Mucosa of descending colon (tissue), 3 donors: ENCODE data around the gene CHN2. TPM values are rescaled to one million over a fixed set of nuclear protein-coding genes. Genes with fewer than 3 reads are reported as not detected.

Experiments used
- ATAC-seq: fragments of 200-7000 bp; cut with Tn5 transposase; one replicate; pipeline ENCODE4 v1.9.1; 2020; ENCODE audit warnings: mild to moderate bottlenecking, moderate library complexity
- DNase-seq, 3 donors: peaks; one replicate each; pipeline ENCODE4 v3.0.0-alpha.2; 2020
- H3K36me3 ChIP-seq: fragments of 200-600 bp; one replicate; pipeline ENCODE4 v1.8.0; 2021; ENCODE audit warnings: low read depth, mild to moderate bottlenecking
- H3K4me1 ChIP-seq: fragments of 200-600 bp; one replicate; pipeline ENCODE4 v1.8.0; 2021; ENCODE audit warnings: low read depth, mild to moderate bottlenecking
- H3K4me3 ChIP-seq: fragments of 200-600 bp; one replicate; pipeline ENCODE4 v1.8.0; 2021; ENCODE audit warnings: mild to moderate bottlenecking
- H3K9me3 ChIP-seq: fragments of 200-600 bp; one replicate; pipeline ENCODE4 v1.8.0; 2021; ENCODE audit warnings: mild to moderate bottlenecking
- CTCF ChIP-seq: fragments of 200-600 bp; IDR thresholded peaks from one replicate; pipeline ENCODE4 v1.8.0; 2022; ENCODE audit warnings: antibody characterized with exemption, mild to moderate bottlenecking
- intact Hi-C, 2 donors: fragments of 100-400 bp; cut with DNase I in 1 of 2; cut with micrococcal nuclease in 1 of 2; formaldehyde crosslinking; loops; one replicate each; pipeline versions ENCODE4 v1.11.0 to v1.11.1; 2022; cut with DNase I, micrococcal nuclease
- total RNA-seq, 3 donors: library from RNA; stranded (reverse); fragmentation: NEBNext Ultra II Directional in 2 of 3; extraction: Animal tissue kit (Norgen Biotek cat#: 25700) in 2 of 3; gene quantifications; one replicate each; pipeline versions ENCODE4 v1.2.1 to v1.2.4, GENCODE V29; 2021 to 2023
- donor health status: DM: no; HTN: no; CAD: no; lungs with moderate emphysema.
- donor health status: DM: no; HTN: no; CAD: no.
- donor health status: DM: no; HTN: yes; CAD: no.

CHN2 gene
- total RNA-seq, 3 donors from 2014 or later = 18.7 to 41.5 (median 27.6) TPM

- Histone ChIP-seq H3K36me3 (no peaks in the 10 kb centered on the region), H3K4me1 (no peaks in the 10 kb centered on the region), H3K9me3 (no peaks in the 10 kb centered on the region), H3K4me3 (no peak overlapping the region)
- ATAC-seq = no peak
- no peak for DNase-seq
- intact Hi-C loops = no loop called here
- no peak for TF ChIP-seq CTCF
These were observed 114.7 kb downstream of the CHN2 start for GRCh38 chr7:29309041-29309854.

- intact Hi-C loops = no loop called here
These were observed 116.0 kb downstream of the CHN2 start for GRCh38 chr7:29310625-29311024.

GRCh38 chr7:29311314-29311713 is 116.7 kb downstream of the CHN2 start:
- no peaks in the 10 kb centered on the region for H3K4me1 ChIP-seq
- H3K36me3 ChIP-seq = no peaks in the 10 kb centered on the region
- DNase-seq = no peak
- H3K4me3 ChIP-seq = no peak overlapping the region
- ATAC-seq = no peak
- TF ChIP-seq CTCF = no peak
- H3K9me3 ChIP-seq = no peaks in the 10 kb centered on the region
- intact Hi-C loops = no loop called here

More at GRCh38 chr7:29310625-29311024, 116.0 kb downstream of the CHN2 start:
- no peak for DNase-seq
- H3K4me1 ChIP-seq = no peaks in the 10 kb centered on the region
- no peaks in the 10 kb centered on the region for H3K36me3 ChIP-seq
- no peak overlapping the region for H3K4me3 ChIP-seq
- ATAC-seq = no peak
- no peaks in the 10 kb centered on the region for H3K9me3 ChIP-seq
- no peak for TF ChIP-seq CTCF

DNA sequence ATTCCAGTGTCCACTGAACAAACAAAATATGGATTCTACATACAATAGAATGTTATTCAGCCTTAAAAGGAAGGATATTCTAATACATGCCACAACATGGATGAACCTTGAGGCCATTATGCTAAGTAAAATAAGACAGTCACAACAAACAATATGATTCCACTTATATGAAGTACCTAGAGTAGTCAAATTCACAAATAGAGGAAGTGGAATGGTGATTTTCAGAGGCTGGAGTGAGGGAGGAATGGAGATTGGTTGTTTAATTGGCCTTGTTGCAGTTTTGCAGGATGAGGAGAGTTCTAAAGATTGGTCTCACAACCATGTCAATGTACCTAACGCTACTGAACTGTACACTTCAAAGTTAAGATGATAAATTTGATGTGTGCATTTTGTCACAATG is 119.6 kb downstream of the CHN2 start:
- ATAC-seq (no peak), DNase-seq (no peak)
- no peak for TF ChIP-seq CTCF
- no peaks in the 10 kb centered on the region for H3K9me3 ChIP-seq
- no peaks in the 10 kb centered on the region for H3K4me1 ChIP-seq
- intact Hi-C loops = no loop called here
- no peaks in the 10 kb centered on the region for H3K36me3 ChIP-seq
- no peak overlapping the region for H3K4me3 ChIP-seq

DNA sequence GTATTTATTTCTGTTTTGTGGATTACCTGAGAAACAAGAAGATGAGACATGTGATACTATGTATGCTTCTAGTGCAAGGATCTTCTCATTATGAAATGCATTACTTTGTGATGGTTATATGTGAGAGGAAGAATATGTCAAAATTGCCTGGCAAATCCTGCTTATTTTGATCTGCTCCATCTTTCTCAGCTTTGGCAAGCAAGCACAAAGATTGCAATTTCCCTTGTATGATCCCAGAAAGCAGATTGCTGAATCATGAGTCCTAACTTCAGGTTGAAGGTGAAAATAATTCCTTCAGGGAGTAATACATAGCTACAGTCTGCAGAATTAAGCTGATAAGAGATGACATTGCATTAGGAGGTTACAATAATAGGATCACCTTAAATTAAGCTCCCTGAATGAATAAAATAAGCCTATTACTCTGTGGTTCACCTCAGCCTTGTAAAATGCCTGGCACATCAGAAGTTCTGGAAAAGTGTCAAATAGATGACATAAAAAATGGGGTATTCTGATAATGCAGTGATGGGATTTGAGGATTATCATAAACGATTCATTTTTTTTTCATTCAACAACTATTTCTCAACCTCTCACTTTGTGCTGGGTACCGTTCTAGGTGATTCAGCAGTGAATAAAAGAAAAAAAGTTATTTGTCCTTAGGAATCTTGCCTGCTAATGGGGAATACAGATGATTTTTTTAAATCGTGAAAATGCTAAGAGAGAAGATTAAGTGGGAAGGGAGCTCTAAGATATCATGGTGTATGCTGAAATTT is 120.7 kb downstream of the CHN2 start:
- DNase-seq = no peak
- no peak for ATAC-seq
- intact Hi-C loops = no loop called here

More for the DNA sequence above, 120.7 kb downstream of the CHN2 start:
- Histone ChIP-seq H3K4me3 (no peak overlapping the region), H3K36me3 (no peaks in the 10 kb centered on the region), H3K9me3 (no peaks in the 10 kb centered on the region), H3K4me1 (no peaks in the 10 kb centered on the region)
- TF ChIP-seq CTCF = no peak
